Fibroblast of lung (primary cell): ENCODE results near the gene NIFK. TPM values are rescaled to one million over a fixed set of nuclear protein-coding genes. Genes with fewer than 3 reads are reported as not detected.
A peak's percentile ranks its signal among the peaks of the same experiment; 100 is the strongest.
"Not testable (repeated sequence)": the region's sequence is repeated elsewhere in the genome, so short reads cannot be mapped to it uniquely, and the experiment has no call there.

Source experiments
- DNase-seq, 2 donors: peaks; one replicate each; pipeline versions ENCODE4 v3.0.0 to v3.0.0-alpha.2; 2010; ENCODE audit warnings: low read depth in 2 of 2
- H2AFZ ChIP-seq: 2 replicates; pipeline ENCODE4 v1.5.1; 2012; ENCODE audit warnings: low read length, control low read depth, inconsistent platforms
- H3K27ac ChIP-seq: 2 replicates; pipeline ENCODE4 v1.5.1; 2011; ENCODE audit warnings: low read length, control low read depth; ENCODE audit not compliant: insufficient read depth
- H3K27me3 ChIP-seq: 2 replicates; pipeline ENCODE4 v1.5.1; 2011; ENCODE audit warnings: mild to moderate bottlenecking, low read length; ENCODE audit not compliant: control insufficient read depth, insufficient read depth
- H3K36me3 ChIP-seq: 2 replicates; pipeline ENCODE4 v1.5.1; 2011; ENCODE audit warnings: low read length; ENCODE audit not compliant: control insufficient read depth, insufficient read depth
- H3K4me1 ChIP-seq: 2 replicates; pipeline ENCODE4 v1.5.1; 2011; ENCODE audit warnings: low read length; ENCODE audit not compliant: control insufficient read depth, insufficient read depth; ENCODE audit errors: extremely low read depth
- H3K4me2 ChIP-seq: 2 replicates; pipeline ENCODE4 v1.5.1; 2011; ENCODE audit warnings: low read length, control low read depth; ENCODE audit not compliant: insufficient read depth; ENCODE audit errors: extremely low read depth
- H3K4me3 ChIP-seq, 4 experiments: fragments of 200-600 bp in 1 of 4; sonication (generic) in 1 of 4; replicated peaks in 1 of 4; 2 replicates each; pipeline ENCODE4 v1.5.1; 2011 to 2016; ENCODE audit warnings: low read length in 4 of 4, low read depth in 3 of 4, mild to moderate bottlenecking in 3 of 4, control low read depth in 2 of 4, inconsistent platforms in 1 of 4, mixed read lengths in 1 of 4; ENCODE audit not compliant: insufficient read depth in 1 of 4; ENCODE audit errors: control extremely low read depth in 1 of 4
- H3K79me2 ChIP-seq: 2 replicates; pipeline ENCODE4 v1.5.1; 2012; ENCODE audit warnings: mild to moderate bottlenecking, low read length, inconsistent platforms; ENCODE audit not compliant: control insufficient read depth, insufficient read depth
- H3K9ac ChIP-seq: 2 replicates; pipeline ENCODE4 v1.5.1; 2011; ENCODE audit warnings: mild to moderate bottlenecking, low read length, control low read depth; ENCODE audit not compliant: insufficient read depth
- H3K9me3 ChIP-seq: 2 replicates; pipeline ENCODE4 v1.5.1; 2012; ENCODE audit warnings: low read depth, low read length; ENCODE audit not compliant: control insufficient read depth, insufficient read depth
- H4K20me1 ChIP-seq: 2 replicates; pipeline ENCODE4 v1.5.1; 2011; ENCODE audit warnings: low read length; ENCODE audit not compliant: control insufficient read depth, insufficient read depth; ENCODE audit errors: extremely low read depth
- EZH2 ChIP-seq: IDR thresholded peaks from 2 replicates; pipeline ENCODE4 v1.5.1; 2012; ENCODE audit warnings: low read length, control low read depth, mild to moderate bottlenecking; ENCODE audit errors: missing control alignments
- polyA plus RNA-seq, 2 donors: library from polyadenylated mRNA; depleted of rRNA in 1 of 2; stranded (reverse) in 1 of 2; unstranded in 1 of 2; fragments of >200 nt; gene quantifications; 2 replicates each; pipeline ENCODE4 v1.2.1, GENCODE V29; 2011 to 2012; ENCODE audit warnings: missing spikeins in 1 of 2
- total RNA-seq: library from RNA; depleted of rRNA; stranded (reverse); fragments of >200 nt; gene quantifications from 2 replicates; pipeline ENCODE4 v1.2.1, GENCODE V29; 2014
- TF ChIP-seq, protein P1 (sequence below), 2 donors: IDR thresholded peaks in 1 of 2; conservative IDR thresholded peaks in 1 of 2; 1 replicate in 1 of 2; 2 replicates in 1 of 2; pipeline ENCODE4 v1.5.1; 2011 to 2012; ENCODE audit warnings: low read length in 2 of 2, control low read depth in 1 of 2, inconsistent platforms in 1 of 2, low read depth in 1 of 2, mild to moderate bottlenecking in 1 of 2

The NIFK gene
- total and polyA plus RNA-seq, 2 donors (not counting 1 experiment from before 2014, with no cell fraction given) = 30.7 to 47.4 TPM

DNA sequence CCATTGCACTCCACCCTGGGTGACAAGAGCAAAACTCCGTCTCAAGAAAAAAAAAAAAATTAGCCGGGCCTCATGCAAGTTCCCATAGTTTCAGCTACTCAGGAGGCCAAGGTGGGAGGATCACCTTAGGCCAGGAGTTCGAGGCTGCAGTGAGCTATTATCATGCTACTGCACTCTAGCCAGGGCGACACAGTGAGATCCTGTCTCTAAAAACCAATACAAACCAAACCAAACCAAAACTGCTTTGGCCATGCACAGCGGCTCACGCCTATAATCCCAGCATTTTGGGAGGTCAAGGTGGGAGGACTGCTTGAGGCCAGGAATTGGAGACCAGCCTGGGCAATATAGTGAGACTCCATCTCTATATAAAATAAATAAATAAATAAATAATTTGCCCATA lies 19.1 kb downstream of the NIFK start:
- Histone ChIP-seq H3K79me2 (no peaks in the 10 kb centered on the region), H3K4me2 (no peak overlapping the region), H3K9ac (no peak overlapping the region), H3K27ac (no peak overlapping the region), H3K4me3 (no peak overlapping the region), H3K27me3 (no peaks in the 10 kb centered on the region), H2AFZ (no peak overlapping the region), H4K20me1 (no peaks in the 10 kb centered on the region), H3K36me3 (no peaks in the 10 kb centered on the region), H3K9me3 (no peaks in the 10 kb centered on the region), H3K4me1 (peaks cover 2% of the 10 kb centered on the region)
- no peak for TF ChIP-seq EZH2
- TF ChIP-seq, protein P1, sequence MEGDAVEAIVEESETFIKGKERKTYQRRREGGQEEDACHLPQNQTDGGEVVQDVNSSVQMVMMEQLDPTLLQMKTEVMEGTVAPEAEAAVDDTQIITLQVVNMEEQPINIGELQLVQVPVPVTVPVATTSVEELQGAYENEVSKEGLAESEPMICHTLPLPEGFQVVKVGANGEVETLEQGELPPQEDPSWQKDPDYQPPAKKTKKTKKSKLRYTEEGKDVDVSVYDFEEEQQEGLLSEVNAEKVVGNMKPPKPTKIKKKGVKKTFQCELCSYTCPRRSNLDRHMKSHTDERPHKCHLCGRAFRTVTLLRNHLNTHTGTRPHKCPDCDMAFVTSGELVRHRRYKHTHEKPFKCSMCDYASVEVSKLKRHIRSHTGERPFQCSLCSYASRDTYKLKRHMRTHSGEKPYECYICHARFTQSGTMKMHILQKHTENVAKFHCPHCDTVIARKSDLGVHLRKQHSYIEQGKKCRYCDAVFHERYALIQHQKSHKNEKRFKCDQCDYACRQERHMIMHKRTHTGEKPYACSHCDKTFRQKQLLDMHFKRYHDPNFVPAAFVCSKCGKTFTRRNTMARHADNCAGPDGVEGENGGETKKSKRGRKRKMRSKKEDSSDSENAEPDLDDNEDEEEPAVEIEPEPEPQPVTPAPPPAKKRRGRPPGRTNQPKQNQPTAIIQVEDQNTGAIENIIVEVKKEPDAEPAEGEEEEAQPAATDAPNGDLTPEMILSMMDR (conservative IDR thresholded peaks at IDR 0.05 in 1 of 2, IDR thresholded peaks at IDR 0.05 in 1 of 2; ENCODE audit: low read depth in 1 of 2, low read length in 2 of 2) = no peak
- no peak for DNase-seq

DNA sequence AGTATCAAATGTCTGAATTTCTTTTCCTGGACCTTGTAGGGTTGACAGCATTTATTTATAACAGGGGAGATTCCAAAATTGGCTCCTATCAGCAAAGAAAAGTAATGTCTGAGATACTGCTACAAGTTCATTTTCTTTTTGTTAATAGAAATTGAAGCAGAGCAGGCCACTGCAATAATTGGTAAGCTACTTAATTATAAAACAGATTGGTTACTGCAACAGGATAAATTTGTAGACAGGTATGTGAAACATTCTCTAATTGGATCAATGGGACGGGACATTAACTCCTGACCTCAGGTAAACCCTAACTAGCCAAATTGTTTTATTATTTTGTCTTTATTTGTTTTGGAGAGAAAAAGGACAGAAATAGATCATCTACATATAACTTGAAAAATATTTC lies 20.5 kb downstream of the NIFK start:
- no peaks in the 10 kb centered on the region for H3K36me3 ChIP-seq
- H3K27me3 ChIP-seq = no peaks in the 10 kb centered on the region
- H3K4me1 ChIP-seq = no peaks in the 10 kb centered on the region
- H3K9ac ChIP-seq = no peak overlapping the region
- H3K4me2 ChIP-seq = no peak overlapping the region
- H3K9me3 ChIP-seq = no peaks in the 10 kb centered on the region
- no peak for DNase-seq
- TF ChIP-seq EZH2 = no peak
- TF ChIP-seq, protein P1 (conservative IDR thresholded peaks at IDR 0.05 in 1 of 2, IDR thresholded peaks at IDR 0.05 in 1 of 2; ENCODE audit: low read depth in 1 of 2, low read length in 2 of 2) = no peak
- no peaks in the 10 kb centered on the region for H4K20me1 ChIP-seq
- no peak overlapping the region for H2AFZ ChIP-seq
- H3K79me2 ChIP-seq = no peaks in the 10 kb centered on the region
- H3K27ac ChIP-seq = no peak overlapping the region
- no peak overlapping the region for H3K4me3 ChIP-seq

DNA sequence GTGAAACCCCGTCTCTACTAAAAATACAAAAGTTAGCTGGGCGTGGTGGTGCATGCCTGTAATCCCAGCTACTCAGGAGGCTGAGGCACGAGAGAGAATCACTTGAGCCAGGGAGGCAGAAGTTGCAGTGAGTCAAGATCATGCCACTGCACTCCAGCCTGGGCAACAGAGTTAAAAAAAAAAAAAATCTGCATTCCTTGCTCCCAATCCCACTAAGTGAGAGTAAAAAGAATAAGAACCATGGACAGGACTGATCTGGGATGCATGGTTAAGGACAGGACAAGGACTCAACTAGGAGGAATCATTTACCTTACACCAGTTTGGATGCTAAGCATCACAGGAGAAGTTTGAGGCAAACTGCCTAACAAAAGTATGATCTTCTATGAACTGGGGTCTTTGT lies 25.2 kb downstream of the NIFK start:
- not testable (repeated sequence) for H3K79me2 ChIP-seq, H3K9ac ChIP-seq, H3K27ac ChIP-seq, H3K36me3 ChIP-seq, H3K4me3 ChIP-seq, H3K4me1 ChIP-seq, H2AFZ ChIP-seq, H3K4me2 ChIP-seq, H3K27me3 ChIP-seq, H3K9me3 ChIP-seq, H4K20me1 ChIP-seq
- peak in 1 of 2 donors; percentile 30 for DNase-seq
